GM18507 (cell line): ENCODE results near the gene COCH.
A peak's percentile ranks its signal among the peaks of the same experiment; 100 is the strongest.
"Not testable (repeated sequence)": the region's sequence is repeated elsewhere in the genome, so short reads cannot be mapped to it uniquely, and the experiment has no call there.

ENCODE experiments used
- DNase-seq: peaks from one replicate; pipeline ENCODE4 v3.0.0; 2011; ENCODE audit warnings: low read depth; ENCODE audit not compliant: insufficient read length; ENCODE audit errors: extremely low spot score
- FAIRE-seq: peaks from 2 replicates; lab custom pipeline; 2011; peaks lifted over from hg19 to GRCh38; lab: Jason Lieb, UNC

Gene COCH

DNA sequence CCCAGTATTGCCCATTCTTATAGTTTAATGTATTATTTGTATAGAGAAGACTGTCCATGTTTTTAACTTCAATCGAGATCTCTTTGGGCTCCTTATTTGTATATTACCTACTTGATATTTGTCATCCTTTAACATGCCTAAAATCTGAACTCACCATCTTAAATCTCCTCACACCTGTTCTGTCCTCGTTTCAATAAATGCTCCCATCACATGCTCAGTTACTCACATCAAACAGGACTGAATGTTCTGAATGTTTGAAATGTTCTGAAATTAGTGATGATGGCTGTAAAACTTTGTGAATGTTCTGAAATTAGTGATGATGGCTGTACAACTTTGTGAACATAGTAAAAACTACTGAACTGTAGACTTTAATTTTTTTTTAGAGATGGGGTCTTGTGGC lies 34.5 kb downstream of the COCH start:
- no peak for DNase-seq
- FAIRE-seq = no peak

DNA sequence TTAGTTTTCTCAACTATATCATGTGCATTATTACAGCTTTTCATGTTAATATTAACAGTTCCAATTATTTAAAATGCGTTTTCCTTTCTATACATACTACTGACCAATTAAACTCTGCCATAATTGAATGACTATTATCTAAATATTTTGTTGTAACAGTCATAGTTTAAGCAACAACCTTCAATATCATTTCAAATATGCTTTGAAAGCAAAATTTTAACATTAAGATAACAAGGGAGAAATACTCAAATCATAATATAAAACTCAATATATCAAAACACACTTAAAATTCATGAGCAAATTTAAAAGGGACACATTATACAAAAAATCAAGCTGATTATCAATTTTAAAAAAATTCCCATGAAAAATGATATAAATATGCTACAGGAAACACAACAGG lies 40.5 kb downstream of the COCH start:
- FAIRE-seq = no peak
- no peak for DNase-seq

DNA sequence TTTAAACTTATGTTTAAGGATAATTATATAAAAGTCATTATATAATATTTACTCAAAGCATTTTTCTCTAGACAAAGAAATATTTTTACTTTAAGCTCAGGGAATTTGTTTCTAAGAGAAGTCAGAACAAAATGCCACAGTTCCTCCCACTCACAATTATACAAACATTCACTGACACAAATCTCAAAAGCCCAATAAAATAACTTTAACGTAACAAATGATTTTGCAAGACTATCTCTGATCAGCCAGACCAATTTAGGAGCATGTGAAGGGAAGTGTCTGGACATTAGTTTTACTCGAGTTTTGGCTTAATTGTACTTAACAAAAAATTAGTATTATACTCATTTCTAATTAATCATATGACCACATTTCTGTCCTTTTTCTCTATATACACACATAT lies 41.2 kb downstream of the COCH start:
- DNase-seq (no peak), FAIRE-seq (no peak)

DNA sequence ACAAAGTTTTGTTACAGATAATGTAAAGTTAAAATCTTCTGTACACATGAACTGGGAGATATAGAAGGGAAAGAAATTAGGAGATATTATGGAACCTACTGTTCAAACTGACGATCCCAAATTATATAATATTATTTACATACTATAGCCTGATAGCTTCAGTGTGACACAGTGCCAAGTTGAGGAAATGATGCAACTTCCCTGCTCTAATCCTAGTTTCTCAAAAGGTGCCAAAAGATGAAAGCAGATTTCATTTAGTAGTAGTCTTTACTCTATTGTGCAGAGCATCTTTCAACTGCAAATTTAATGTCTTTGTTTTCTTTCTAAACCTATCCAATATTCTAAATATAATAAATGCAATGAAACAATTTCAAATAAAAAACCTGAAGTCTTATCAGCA lies 46.9 kb downstream of the COCH start:
- DNase-seq (no peak), FAIRE-seq (no peak)

DNA sequence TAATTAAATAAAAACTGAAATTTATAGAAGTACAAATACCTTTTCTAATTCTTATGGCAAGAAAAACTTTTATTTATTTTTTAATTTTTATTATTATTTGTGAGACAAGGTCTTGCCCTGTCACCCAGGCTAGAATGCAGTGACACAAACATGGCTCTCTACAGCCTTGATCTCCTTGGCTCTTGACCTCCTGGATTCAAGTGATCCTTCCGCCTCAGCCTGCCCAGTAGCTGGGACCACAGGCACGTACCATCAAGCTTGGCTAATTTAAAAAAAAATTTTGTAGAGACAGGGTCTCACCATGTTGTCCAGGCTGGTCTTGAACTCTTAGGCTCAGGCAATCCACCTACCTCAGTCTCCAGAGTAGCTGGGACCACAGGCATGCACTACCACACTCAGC lies 47.4 kb downstream of the COCH start:
- DNase-seq (no peak), FAIRE-seq (no peak)

DNA sequence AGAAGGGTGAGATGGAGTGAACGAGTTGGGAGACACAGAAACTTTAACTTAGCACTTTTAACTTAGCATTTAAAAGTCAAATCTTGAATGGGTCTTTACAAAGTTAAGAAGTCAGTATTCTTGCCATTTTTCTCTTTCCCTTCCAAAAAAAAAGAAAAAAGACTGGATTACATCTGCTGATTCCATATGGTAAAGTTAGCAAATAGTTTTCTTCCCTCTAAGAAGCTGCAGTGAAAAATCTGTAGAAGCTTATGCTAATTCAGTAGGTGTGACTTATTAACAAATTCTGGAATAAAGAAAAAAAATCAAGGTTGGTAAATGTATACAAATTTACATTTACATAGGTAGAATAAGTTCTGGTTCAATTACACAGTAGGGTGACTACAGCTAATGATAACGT lies 50.9 kb downstream of the COCH start:
- no peak for DNase-seq
- no peak for FAIRE-seq

DNA sequence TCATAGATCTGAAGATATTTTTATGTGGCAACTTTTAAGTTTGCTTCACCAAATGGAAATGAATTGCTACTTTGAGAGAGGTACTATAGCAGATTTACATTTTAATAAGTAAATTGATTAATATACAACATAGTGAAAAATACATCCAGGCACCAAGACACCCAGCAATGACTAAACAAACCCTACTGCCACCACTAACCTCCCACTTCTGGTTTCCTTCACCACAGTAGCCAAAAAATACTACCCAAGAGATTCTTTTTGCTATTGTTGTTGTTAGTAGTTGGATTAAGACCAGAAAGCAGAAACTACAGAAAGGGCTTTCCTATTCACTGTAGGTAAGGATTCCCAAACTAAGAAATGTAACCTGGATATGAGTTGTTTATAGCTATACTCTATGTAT lies 54.1 kb downstream of the COCH start:
- FAIRE-seq (no peak), DNase-seq (no peak)

DNA sequence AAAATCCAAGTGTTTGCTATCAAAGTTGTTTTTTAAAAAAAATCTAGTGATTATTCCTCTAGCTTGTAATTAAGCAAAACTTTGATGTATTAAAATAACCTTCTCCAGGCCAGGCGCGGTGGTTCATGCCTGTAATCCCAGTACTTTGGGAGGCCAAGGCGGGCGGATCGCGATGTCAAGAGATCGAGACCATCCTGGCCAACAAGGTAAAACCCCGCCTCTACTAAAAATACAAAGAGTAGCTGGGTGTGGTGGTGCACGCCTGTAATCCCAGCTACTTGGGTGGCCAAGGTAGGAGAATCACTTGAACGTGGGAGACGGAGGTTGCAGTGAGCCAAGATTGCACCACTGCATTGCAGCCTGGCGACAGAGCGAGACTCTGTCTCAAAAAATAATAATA lies 59.6 kb downstream of the COCH start:
- not testable (repeated sequence) for FAIRE-seq, DNase-seq

DNA sequence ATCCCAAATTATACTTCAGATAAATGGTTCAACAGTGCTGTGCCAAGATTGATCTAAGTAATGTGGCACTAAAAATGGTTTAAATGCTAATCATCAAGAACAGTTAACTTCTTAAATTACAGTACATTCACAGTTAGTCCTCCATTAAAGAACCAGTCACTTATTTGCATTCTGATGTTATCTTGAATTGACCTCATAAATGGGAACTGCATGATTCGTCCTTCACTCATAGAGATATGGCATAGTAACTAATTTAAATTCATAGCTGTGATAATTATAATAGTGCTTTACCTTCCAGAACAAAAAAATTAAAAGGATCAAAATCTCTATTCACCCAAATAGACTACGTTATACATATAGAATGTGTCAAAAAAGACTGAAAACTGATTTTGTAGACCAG lies 61.1 kb downstream of the COCH start:
- FAIRE-seq (no peak), DNase-seq (no peak)

DNA sequence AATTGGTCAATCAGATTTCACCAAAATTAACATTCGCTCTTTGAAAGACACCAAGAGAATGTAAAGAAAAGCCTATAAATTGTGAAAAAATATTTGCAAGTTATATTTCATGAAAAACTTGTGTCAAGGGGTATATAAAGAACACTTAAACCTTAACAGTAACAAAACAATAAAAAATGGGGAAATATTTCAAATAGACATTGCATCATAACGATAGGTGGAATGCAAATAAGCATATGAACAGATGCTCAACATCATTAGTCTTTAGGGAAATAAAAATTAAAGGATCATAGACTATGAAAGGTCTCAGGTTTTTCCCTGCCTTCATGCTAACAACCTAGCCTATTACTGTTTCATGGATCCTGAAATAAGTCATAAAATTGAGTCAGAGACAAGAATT lies 64.3 kb downstream of the COCH start:
- FAIRE-seq = peak; percentile 5
- no peak for DNase-seq
